HUES48 (cell line): ENCODE results near the gene GRIN2A.

Source experiments
- H3K27ac ChIP-seq: one replicate; pipeline ENCODE4 v1.7.0; 2013; ENCODE audit warnings: low read depth, low read length, inconsistent platforms
- H3K27me3 ChIP-seq: 2 replicates; pipeline ENCODE4 v1.6.1; 2013; ENCODE audit warnings: mild to moderate bottlenecking, low read length; ENCODE audit not compliant: control insufficient read depth, insufficient read depth
- H3K36me3 ChIP-seq: 2 replicates; pipeline ENCODE4 v1.6.1; 2013; ENCODE audit warnings: low read length; ENCODE audit not compliant: control insufficient read depth, insufficient read depth
- H3K4me1 ChIP-seq: 2 replicates; pipeline ENCODE4 v1.6.1; 2013; ENCODE audit warnings: mild to moderate bottlenecking, low read length; ENCODE audit not compliant: control insufficient read depth, insufficient read depth
- H3K4me3 ChIP-seq: 2 replicates; pipeline ENCODE4 v1.5.1; 2013; ENCODE audit warnings: mild to moderate bottlenecking, low read depth, low read length
- H3K9ac ChIP-seq: 2 replicates; pipeline ENCODE4 v1.6.1; 2013; ENCODE audit warnings: mild to moderate bottlenecking, low read depth, low read length, moderate library complexity
- H3K9me3 ChIP-seq: 2 replicates; pipeline ENCODE4 v1.6.1; 2013; ENCODE audit warnings: low read length; ENCODE audit not compliant: control insufficient read depth, insufficient read depth

GRIN2A gene

DNA sequence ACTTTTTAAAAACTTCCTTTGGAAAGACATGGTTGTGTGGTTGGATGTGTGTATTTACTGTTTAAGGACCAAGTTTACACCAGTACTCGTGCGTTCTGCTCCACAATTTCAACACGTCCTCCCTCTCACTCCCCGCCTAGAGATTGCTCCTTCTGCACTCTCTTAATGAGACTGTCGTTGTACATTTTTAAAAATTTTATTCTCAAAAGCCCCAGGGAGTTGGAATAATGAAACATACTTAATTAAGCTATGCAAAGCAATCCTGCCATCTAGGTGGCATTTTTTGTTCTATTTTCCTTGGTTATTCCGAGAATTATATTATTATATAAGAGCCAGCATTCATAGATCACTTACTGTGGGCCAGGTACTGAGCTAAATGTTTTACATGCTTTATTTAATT is 264.5 kb downstream of the GRIN2A start:
- Histone ChIP-seq H3K36me3 (no peaks in the 10 kb centered on the region), H3K9ac (no peak overlapping the region), H3K27me3 (no peaks in the 10 kb centered on the region; the same call in 1 of the 2 replicates), H3K9me3 (no peaks in the 10 kb centered on the region), H3K4me3 (no peak overlapping the region), H3K27ac (no peak overlapping the region), H3K4me1 (no peaks in the 10 kb centered on the region)

DNA sequence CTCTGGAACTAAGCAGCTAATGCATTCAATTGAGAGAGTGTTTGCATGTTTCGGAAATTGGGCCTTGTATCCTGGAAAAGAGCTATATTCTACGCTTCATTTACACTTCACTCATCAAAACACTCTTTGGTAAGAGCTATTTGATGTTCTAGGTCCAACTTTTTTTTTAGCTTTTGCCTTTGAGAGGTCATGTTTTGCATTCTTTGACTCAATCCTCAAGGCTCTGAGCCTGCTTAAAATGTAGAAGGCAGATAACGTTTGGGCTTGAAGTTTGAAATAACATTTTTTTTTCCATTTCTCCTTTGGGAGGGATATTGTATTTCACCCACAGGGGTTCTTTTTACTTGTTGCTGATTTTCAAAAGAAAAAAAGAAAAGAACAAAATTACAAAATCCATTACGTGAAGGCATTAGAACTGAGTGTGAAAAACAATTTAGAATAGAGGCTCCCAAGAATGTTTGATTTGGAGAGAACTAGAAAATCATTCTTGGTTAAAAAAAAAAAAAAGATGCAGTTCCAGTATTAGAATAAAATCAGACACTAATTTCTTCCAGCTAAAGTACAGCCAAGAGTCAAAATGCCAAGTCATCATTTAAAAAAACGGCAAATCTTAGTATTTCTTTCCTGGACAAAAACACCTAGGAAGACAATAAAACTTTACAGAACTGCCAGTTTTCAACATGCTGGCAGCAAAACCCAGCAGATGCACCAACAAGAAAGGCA is 268.5 kb downstream of the GRIN2A start:
- Histone ChIP-seq H3K36me3 (no peaks in the 10 kb centered on the region), H3K9me3 (no peaks in the 10 kb centered on the region), H3K27ac (no peak overlapping the region), H3K9ac (no peak overlapping the region), H3K4me3 (no peak overlapping the region), H3K4me1 (no peaks in the 10 kb centered on the region), H3K27me3 (no peaks in the 10 kb centered on the region)

DNA sequence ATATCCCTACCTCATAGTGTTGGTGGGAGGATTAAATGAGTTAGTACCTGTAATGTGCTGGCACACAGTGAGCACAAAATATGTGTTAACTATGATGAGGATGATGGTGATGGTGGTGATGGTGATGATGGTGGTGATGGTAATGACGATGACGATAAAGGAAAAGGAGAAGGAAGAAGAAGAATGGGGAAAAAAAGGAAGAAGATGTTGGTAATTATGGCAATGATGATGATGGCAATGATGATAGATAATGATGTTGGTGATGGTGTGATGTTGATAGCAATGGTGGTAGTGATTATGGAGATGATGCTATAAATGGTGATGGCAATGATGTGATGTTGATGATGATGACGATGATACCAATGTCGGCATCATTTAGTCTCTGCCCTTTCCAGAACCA is 270.2 kb downstream of the GRIN2A start:
- Histone ChIP-seq H3K27me3 (no peaks in the 10 kb centered on the region), H3K36me3 (no peaks in the 10 kb centered on the region), H3K9ac (no peak overlapping the region), H3K9me3 (no peaks in the 10 kb centered on the region), H3K4me3 (no peak overlapping the region), H3K27ac (no peak overlapping the region), H3K4me1 (no peaks in the 10 kb centered on the region)

DNA sequence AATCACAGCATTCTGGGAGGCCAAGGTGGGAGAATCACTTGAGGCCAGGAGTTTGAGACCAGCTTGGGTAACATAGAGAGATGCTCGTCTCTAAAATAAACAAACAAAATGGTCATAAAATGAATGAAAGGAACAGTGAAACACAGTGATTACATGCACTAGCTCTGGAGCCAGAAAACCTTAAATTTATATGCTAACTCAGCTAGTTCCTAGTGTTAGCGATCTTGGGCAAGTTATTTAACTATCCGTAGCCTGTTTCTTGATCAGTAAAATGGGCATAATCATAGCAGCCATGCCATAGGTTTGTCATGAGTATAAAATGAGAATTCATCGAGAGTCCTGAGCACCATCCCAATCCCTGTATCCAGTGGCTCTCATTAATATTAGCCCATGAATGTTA is 271.0 kb downstream of the GRIN2A start:
- Histone ChIP-seq H3K4me1 (no peaks in the 10 kb centered on the region), H3K27me3 (no peaks in the 10 kb centered on the region), H3K4me3 (no peak overlapping the region), H3K36me3 (no peaks in the 10 kb centered on the region), H3K27ac (no peak overlapping the region), H3K9me3 (no peaks in the 10 kb centered on the region), H3K9ac (no peak overlapping the region)

DNA sequence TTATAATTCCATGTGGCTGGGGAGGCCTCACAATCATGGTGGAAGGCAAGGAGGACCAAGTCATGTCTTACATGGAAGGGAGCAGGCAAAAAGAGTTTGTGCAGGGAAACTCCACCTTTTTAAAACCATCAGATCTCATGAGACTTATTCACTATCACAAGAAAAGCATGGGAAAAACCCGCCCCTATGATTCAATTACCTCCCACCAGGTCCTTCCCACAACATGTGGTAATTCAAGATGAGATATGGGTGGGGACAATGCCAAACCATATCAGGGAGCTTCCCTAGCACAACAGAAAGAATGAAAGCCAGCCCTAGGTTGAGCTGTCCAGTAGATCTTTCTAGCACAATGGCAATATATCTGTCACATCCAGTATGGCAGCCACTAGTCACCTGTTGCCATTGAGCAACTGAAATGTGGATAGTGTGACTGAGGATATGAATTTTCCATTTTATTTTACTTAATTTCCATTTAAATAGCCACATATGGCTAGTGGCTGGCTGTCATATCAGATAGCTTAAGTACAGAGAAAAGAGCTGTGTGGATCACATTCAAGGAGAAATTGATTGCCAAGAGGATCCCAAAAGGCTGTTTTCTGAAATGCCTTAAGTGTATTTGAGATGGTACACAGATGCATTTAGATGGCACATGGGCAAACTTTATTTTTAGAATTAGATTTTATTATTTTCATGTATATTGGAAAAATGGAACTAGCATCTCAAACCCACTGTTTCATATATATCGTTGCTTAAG is 273.0 kb downstream of the GRIN2A start:
- Histone ChIP-seq H3K9me3 (no peaks in the 10 kb centered on the region), H3K4me1 (no peaks in the 10 kb centered on the region), H3K27ac (no peak overlapping the region), H3K27me3 (no peaks in the 10 kb centered on the region), H3K36me3 (no peaks in the 10 kb centered on the region), H3K4me3 (no peak overlapping the region), H3K9ac (no peak overlapping the region)

DNA sequence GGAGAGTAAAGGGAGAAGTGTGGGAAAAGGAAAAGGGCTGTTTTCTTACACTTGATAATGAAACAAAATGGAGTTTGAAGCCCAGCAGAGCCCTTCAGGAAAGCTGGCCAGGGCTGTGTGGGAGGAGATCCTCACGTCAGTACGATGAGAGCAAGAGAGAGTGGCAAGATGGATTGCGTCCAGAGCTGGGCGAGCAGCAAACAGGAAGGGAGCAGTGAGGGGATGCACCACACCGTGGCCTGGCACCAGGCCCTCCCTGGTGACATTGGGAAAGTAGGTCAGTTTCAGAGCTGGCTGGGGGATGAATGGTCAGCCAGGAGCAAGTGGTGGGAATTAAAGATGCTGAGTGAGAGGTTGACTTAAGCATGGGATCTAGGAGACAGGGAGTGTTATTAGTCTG is 273.6 kb downstream of the GRIN2A start:
- Histone ChIP-seq H3K27me3 (no peaks in the 10 kb centered on the region), H3K9ac (no peak overlapping the region), H3K4me3 (no peak overlapping the region), H3K27ac (no peak overlapping the region), H3K36me3 (no peaks in the 10 kb centered on the region), H3K4me1 (no peaks in the 10 kb centered on the region), H3K9me3 (no peaks in the 10 kb centered on the region)

DNA sequence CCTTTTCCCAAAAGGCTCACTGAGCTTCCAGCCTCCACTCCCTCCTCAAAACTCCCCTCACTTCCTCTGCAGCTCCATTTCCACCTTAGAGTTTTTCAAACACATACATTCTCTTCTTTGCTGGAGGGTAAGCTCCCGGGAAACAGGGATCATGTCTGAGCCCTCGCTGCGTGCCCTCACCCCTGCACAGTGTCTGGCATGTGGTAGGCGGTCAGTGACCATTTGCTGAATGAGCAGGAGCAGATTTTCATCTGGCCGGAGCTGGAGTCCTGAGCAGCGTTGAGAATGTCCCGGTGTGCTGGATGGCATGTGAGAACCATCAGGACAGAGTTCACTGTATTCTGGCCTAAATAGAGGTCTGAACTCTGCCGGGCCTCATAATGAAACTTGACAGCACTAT is 274.5 kb downstream of the GRIN2A start:
- H3K9me3 ChIP-seq: no peaks in the 10 kb centered on the region
- no peak overlapping the region for H3K27ac ChIP-seq
- no peak overlapping the region for H3K4me3 ChIP-seq
- no peaks in the 10 kb centered on the region for H3K4me1 ChIP-seq
- no peak overlapping the region for H3K9ac ChIP-seq
- no peaks in the 10 kb centered on the region for H3K27me3 ChIP-seq
- H3K36me3 ChIP-seq: no peaks in the 10 kb centered on the region

DNA sequence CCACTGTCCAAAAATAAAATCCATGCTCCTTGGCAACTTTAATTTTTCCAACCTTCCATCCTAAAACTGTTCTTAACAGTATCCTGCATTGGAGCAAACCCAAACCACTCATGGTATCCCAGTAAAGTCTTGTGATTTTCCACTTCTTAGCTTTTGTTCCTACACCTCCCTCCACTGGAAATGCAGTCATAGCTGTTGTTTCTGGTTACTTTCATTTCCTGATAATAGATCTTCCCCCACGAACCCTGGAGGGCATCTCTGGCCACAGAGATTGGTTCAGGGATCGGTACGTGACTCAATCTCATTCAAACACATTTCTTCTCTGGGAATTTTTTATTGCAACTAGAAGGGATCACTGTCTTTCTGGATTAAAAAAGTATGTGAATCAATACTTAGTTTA is 276.0 kb downstream of the GRIN2A start:
- H3K36me3 ChIP-seq: no peaks in the 10 kb centered on the region
- no peaks in the 10 kb centered on the region for H3K27me3 ChIP-seq
- H3K9ac ChIP-seq: no peak overlapping the region
- no peak overlapping the region for H3K4me3 ChIP-seq
- no peaks in the 10 kb centered on the region for H3K4me1 ChIP-seq
- H3K9me3 ChIP-seq: no peaks in the 10 kb centered on the region
- no peak overlapping the region for H3K27ac ChIP-seq

DNA sequence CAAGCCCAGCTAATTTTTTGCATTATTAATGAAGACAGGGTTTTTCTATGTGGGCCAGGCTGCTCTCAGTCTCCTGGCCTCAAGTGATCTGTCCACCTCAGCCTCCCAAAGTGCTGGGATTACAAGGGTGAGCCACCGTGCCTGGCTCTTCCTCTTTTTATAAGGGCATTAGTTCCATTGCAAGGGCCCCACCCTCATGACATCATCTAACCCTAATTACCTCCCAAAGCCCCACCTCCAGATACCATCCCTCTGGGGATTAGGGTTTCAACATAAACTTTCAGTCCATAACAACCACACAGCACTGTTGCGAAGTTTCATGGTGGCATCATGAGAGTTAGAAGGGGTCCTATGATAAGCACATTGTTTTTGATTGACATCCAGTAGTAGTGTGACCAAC is 277.7 kb downstream of the GRIN2A start:
- Histone ChIP-seq H3K4me3 (no peak overlapping the region), H3K27me3 (no peaks in the 10 kb centered on the region), H3K9me3 (no peaks in the 10 kb centered on the region)

DNA sequence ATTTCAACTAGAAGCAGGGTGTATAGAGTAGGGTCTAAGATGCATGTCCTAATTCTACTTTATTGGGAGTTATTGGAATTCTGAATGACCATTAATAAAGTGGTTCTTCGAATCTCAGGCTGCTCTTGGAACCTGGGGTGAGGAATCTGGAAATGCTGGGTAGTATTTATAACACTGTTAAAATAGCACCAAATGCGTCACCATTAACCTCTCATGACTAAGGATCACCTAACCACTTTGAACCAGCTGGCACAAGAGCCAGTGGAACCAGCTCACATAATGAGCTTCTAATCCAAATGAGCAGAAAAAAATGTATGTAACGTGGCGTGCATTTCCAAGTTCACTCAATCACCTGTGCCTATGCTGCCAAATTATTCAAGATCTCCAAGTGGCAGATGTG is 281.7 kb downstream of the GRIN2A start:
- Histone ChIP-seq H3K9ac (no peak overlapping the region), H3K4me1 (no peaks in the 10 kb centered on the region), H3K27me3 (no peaks in the 10 kb centered on the region), H3K27ac (no peak overlapping the region), H3K36me3 (no peaks in the 10 kb centered on the region), H3K4me3 (no peak overlapping the region), H3K9me3 (no peaks in the 10 kb centered on the region)

More for the DNA sequence above, 277.7 kb downstream of the GRIN2A start:
- H3K9ac ChIP-seq: no peak overlapping the region
- no peaks in the 10 kb centered on the region for H3K36me3 ChIP-seq
- H3K27ac ChIP-seq: no peak overlapping the region
- no peaks in the 10 kb centered on the region for H3K4me1 ChIP-seq

DNA sequence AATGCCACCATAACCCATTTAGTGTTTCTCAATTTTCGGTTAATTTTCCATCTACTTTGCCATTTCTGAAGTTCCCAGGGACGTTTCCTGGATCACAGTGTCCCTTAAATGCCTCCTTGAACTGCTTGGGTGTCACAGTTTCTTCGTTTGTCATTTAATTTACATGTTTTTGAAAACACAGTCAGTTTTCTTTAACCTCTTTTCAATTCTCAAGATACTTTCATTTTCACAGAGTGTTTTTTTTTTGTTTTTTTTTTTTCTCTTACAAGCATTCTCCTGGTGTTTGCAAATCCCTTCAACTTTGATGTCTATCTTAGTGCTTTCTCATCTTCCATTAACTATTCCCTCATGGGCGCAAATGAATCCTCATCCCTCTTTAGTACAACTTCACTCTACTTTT is 283.7 kb downstream of the GRIN2A start:
- no peaks in the 10 kb centered on the region for H3K27me3 ChIP-seq
- H3K4me1 ChIP-seq: no peaks in the 10 kb centered on the region
- H3K4me3 ChIP-seq: no peak overlapping the region
- no peaks in the 10 kb centered on the region for H3K9me3 ChIP-seq
- H3K36me3 ChIP-seq: no peaks in the 10 kb centered on the region
- H3K9ac ChIP-seq: no peak overlapping the region
- no peak overlapping the region for H3K27ac ChIP-seq
